ENCODE measurements around the gene NDRG2.

- no peak for TF ChIP-seq EZH2 (IDR thresholded peaks at IDR 0.05; ENCODE audit: insufficient read depth, poor library complexity, severe bottlenecking)
- no peak for TF ChIP-seq EZH2phosphoT487 (IDR thresholded peaks at IDR 0.05; ENCODE audit: insufficient read depth, low read depth)
Measured at GRCh38 chr14:21033133-21033698, 8.4 kb upstream of the NDRG2 start.
